Activated CD8-positive, alpha-beta memory T cell treated with anti-CD3 and anti-CD28 coated beads, Interleukin-2, amount 50 U/mL, for 24 hours (primary cell): Measurements from ENCODE around the gene MAP3K13.
"Not testable (repeated sequence)": the region's sequence is repeated elsewhere in the genome, so short reads cannot be mapped to it uniquely, and the experiment has no call there.

Source experiments
- DNase-seq: peaks from one replicate; pipeline ENCODE4 v3.0.0-alpha.2; 2020; ENCODE audit errors: extremely low read depth

Gene MAP3K13

DNA sequence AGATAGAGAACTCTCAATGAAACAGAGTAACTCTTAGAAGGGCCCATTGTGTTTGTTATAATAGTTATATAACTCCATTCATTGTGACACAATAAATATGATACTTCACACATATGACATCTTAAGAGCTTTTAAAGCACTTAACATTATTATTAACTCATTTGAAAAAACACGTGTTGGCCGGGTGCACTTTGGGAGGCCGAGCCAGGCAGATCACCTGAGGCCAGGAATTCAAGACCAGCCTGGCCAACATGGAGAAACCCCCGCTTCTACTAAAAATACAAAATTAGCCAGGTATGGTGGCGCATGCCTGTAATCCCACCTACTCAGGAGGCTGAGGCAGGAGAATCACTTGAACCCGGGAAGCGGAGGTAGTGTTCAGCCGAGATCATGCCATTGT, 88.5 kb downstream of the MAP3K13 start:
- not testable (repeated sequence) for DNase-seq

- DNase-seq: no peak
Measured at GRCh38 chr3:185457376-185457775, 94.4 kb downstream of the MAP3K13 start.

DNA sequence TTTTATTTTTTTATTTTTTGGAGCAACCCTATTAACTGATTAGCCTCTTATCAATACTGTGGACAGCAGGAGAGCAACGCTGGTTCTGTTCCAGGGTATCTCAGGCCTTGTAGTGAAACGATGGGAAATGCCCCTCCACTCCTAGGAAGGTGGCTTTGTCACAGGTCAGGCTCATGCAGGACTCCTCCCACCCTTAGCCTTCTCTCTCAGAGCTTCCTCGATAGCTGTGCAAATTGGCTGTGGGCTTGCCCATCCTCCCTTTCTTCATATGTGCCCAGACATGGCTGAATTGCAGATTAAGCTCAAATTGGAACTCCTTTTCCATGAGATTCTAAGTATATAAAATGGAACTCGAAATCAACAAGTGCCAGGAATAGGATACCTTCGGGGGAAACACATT, 97.4 kb downstream of the MAP3K13 start:
- DNase-seq: no peak

- DNase-seq: no peak
Measured at GRCh38 chr3:185460719-185461350, 97.9 kb downstream of the MAP3K13 start.

- DNase-seq: no peak
Measured at GRCh38 chr3:185465471-185465870, 102.5 kb downstream of the MAP3K13 start.

DNA sequence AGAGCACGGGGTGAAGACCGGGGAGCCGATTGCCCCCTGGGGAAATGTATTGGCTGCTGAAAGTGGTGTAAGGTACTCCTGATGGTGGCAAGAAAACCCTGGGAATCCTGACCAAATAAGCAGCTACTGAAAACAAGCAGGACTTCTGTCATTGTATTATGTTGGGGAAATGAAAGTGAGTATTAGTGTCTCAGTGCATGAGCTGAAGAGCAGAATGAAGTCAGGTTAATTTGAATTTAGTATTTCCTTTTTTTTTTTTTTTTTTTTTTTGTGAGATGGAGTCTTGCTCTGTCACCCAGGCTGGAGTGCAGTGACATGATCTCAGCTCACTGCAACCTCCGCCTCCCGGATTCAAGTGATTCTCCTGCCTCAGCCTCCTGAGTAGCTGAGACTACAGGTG, 103.2 kb downstream of the MAP3K13 start:
- not testable (repeated sequence) for DNase-seq

GRCh38 chr3:185469542-185469941, 106.6 kb downstream of the MAP3K13 start:
- no peak for DNase-seq

DNA sequence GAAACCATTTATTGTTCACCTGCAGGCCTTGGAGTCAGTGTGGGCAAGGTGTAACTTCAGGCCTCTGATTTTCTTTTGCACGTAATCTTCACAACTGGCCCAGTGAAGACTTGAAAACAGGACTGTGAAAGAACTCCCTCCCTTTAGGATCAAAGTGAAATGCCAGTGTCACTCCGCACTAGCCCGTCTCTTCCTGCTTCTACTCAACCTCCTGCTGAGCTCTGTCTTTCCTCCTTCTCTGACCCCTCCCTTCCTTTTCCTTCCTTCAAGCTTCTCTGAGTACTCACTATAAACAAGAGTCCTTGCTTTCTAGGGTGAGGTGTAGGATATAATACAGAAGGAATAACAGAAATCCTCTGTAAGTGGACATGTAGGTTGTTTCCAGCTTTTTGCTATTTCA, 107.4 kb downstream of the MAP3K13 start:
- no peak for DNase-seq

- no peak for DNase-seq
Measured at GRCh38 chr3:185473290-185473815, 110.4 kb downstream of the MAP3K13 start.

GRCh38 chr3:185474922-185475321, 112.0 kb downstream of the MAP3K13 start:
- DNase-seq: not testable (repeated sequence)

- DNase-seq: no peak
Measured at GRCh38 chr3:185477316-185477715, 114.4 kb downstream of the MAP3K13 start.

GRCh38 chr3:185479373-185479945, 116.5 kb downstream of the MAP3K13 start:
- DNase-seq: no peak

GRCh38 chr3:185484296-185484695, 121.4 kb downstream of the MAP3K13 start:
- DNase-seq: no peak

- DNase-seq: no peak
Measured at GRCh38 chr3:185486394-185486793, 123.5 kb downstream of the MAP3K13 start.

- DNase-seq: no peak
Measured at GRCh38 chr3:185488465-185488864, 125.5 kb downstream of the MAP3K13 start.

- DNase-seq: no peak
Measured at GRCh38 chr3:185489462-185489861, 126.5 kb downstream of the MAP3K13 start.

GRCh38 chr3:185490241-185490640, 127.3 kb downstream of the MAP3K13 start:
- DNase-seq: no peak

- peak; percentile 78 for DNase-seq
Measured at GRCh38 chr3:185498503-185499396, 135.8 kb downstream of the MAP3K13 start, which contains the start of gene TMEM41A. TSS of gene TMEM41A (minus strand) at chr3:185499035. CDS start at chr3:185498961, 74 bp downstream.

GRCh38 chr3:185502987-185503386, 140.1 kb downstream of the MAP3K13 start:
- DNase-seq: no peak

DNA sequence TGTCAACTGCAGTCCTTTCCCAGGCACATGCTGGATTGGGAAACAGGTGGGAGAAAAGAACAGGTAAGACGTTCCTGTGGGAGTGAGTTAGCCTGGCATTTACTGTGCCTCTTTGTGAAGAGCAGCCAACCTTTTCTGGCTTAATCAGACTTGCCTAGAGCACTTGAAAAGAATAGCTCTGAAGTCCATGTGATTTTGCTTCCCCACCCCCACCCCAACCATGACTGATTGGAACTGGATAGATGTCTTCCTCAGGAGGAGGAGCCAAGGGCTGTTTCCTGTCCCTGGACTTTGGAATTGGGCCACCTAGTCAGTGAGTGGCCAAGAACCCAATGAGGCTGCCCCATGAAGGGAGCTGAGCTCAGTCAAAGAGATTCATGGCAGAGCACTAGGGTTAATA, 140.6 kb downstream of the MAP3K13 start:
- no peak for DNase-seq

- no peak for DNase-seq
Measured at GRCh38 chr3:185504636-185505035, 141.7 kb downstream of the MAP3K13 start.

DNA sequence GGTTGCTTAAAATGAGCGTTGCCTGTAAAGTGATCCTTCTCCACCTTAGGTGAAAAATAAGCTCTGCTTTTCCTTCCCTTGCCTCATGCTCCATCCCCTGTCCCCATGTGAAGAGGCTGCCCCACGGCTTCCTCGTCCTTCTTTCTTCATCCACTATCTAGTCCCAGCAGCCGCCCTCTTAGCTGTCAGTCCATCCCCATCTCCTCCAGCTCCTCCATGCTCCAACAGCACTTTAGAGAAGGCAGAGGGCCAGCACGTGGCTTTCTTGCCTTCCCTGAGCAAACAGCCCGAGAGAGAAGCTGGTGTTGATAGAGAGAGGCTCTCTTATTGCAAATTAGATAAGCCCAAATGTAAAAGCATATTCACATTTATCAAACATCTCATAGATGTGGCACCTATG, 144.9 kb downstream of the MAP3K13 start:
- DNase-seq: no peak
